Measurements from ENCODE around the gene CCDC150. TPM values are rescaled to one million over a fixed set of nuclear protein-coding genes. Genes with fewer than 3 reads are reported as not detected.
A peak's percentile ranks its signal among the peaks of the same experiment; 100 is the strongest.
"Not testable (repeated sequence)": the region's sequence is repeated elsewhere in the genome, so short reads cannot be mapped to it uniquely, and the experiment has no call there.

The CCDC150 gene
- total RNA-seq = 2.2 TPM

GRCh38 chr2:196639180-196640030, at the start of gene CCDC150:
Gene CCDC150, plus strand, starts transcription at chr2:196639715. Its CDS starts 52 bp downstream, at chr2:196639767.
- DNase-seq (ENCODE audit: low spot score) (peak; percentile 97), ATAC-seq (peak; percentile 100)

GRCh38 chr2:196590286-196590685, 49.2 kb upstream of the CCDC150 start:
- ATAC-seq = no peak
- DNase-seq (ENCODE audit: low spot score) = no peak

GRCh38 chr2:196591004-196591403, 48.5 kb upstream of the CCDC150 start:
- DNase-seq (ENCODE audit: low spot score) (no peak), ATAC-seq (no peak)

- no peak for ATAC-seq
These were observed 47.9 kb upstream of the CCDC150 start for GRCh38 chr2:196591621-196592022.

GRCh38 chr2:196592331-196592910, 47.1 kb upstream of the CCDC150 start:
- DNase-seq (ENCODE audit: low spot score) = peak; percentile 59
- peak; percentile 74 for ATAC-seq

More at GRCh38 chr2:196591621-196592022, 47.9 kb upstream of the CCDC150 start:
- DNase-seq (ENCODE audit: low spot score) = no peak

- DNase-seq (ENCODE audit: low spot score) (peak; percentile 55), ATAC-seq (peak; percentile 82)
These were observed 46.3 kb upstream of the CCDC150 start, which contains the start of gene HECW2 for GRCh38 chr2:196592911-196593881. Gene HECW2, minus strand, starts transcription at chr2:196593554.

GRCh38 chr2:196594158-196594557, 45.4 kb upstream of the CCDC150 start:
- no peak for DNase-seq (ENCODE audit: low spot score)
- no peak for ATAC-seq

GRCh38 chr2:196597531-196597930, 42.0 kb upstream of the CCDC150 start:
- no peak for ATAC-seq
- DNase-seq (ENCODE audit: low spot score) = no peak

GRCh38 chr2:196598412-196598811, 41.1 kb upstream of the CCDC150 start:
- DNase-seq (ENCODE audit: low spot score) (no peak), ATAC-seq (no peak)

GRCh38 chr2:196598846-196599245, 40.7 kb upstream of the CCDC150 start:
- DNase-seq (ENCODE audit: low spot score) (no peak), ATAC-seq (no peak)

- DNase-seq (ENCODE audit: low spot score) (no peak), ATAC-seq (no peak)
These were observed 37.8 kb upstream of the CCDC150 start for GRCh38 chr2:196601430-196602306.

- ATAC-seq (no peak), DNase-seq (ENCODE audit: low spot score) (no peak)
These were observed 35.3 kb upstream of the CCDC150 start for GRCh38 chr2:196604196-196604595.

GRCh38 chr2:196606516-196606915, 33.0 kb upstream of the CCDC150 start:
- ATAC-seq = no peak
- DNase-seq (ENCODE audit: low spot score) = no peak

- DNase-seq (ENCODE audit: low spot score) = no peak
- peak; percentile 26 for ATAC-seq
These were observed 32.4 kb upstream of the CCDC150 start for GRCh38 chr2:196607073-196607472.

- ATAC-seq; DNase-seq (ENCODE audit: low spot score): not testable (repeated sequence)
These were observed 31.6 kb upstream of the CCDC150 start for GRCh38 chr2:196607896-196608295.

- no peak for DNase-seq (ENCODE audit: low spot score)
- ATAC-seq = peak; percentile 59
These were observed 29.7 kb upstream of the CCDC150 start for GRCh38 chr2:196609806-196610205.

GRCh38 chr2:196610796-196611195, 28.7 kb upstream of the CCDC150 start:
- DNase-seq (ENCODE audit: low spot score) = no peak

GRCh38 chr2:196613302-196613701, 26.2 kb upstream of the CCDC150 start:
- DNase-seq (ENCODE audit: low spot score) (no peak), ATAC-seq (no peak)

More at GRCh38 chr2:196610796-196611195, 28.7 kb upstream of the CCDC150 start:
- ATAC-seq = no peak

GRCh38 chr2:196617430-196617829, 22.1 kb upstream of the CCDC150 start:
- ATAC-seq (no peak), DNase-seq (ENCODE audit: low spot score) (no peak)

GRCh38 chr2:196618661-196619060, 20.9 kb upstream of the CCDC150 start:
- DNase-seq (ENCODE audit: low spot score) (no peak), ATAC-seq (no peak)
